CD1c-positive myeloid dendritic cell (primary cell): ENCODE results near the gene RFPL4A.
"Not testable (repeated sequence)": the region's sequence is repeated elsewhere in the genome, so short reads cannot be mapped to it uniquely, and the experiment has no call there.

Experiments
- DNase-seq: peaks from one replicate; pipeline ENCODE4 v3.0.0-alpha.2; 2016; ENCODE audit errors: extremely low spot score

RFPL4A gene

GRCh38 chr19:55758797-55759196, at the start of gene RFPL4A:
TSS of gene RFPL4A (plus strand) at chr19:55759097. CDS start at chr19:55761801, 2,704 bp downstream.
- DNase-seq, result not testable (repeated sequence)

GRCh38 chr19:55711719-55712118, 47.2 kb upstream of the RFPL4A start:
- no peak for DNase-seq

- no peak for DNase-seq
These were observed 45.9 kb upstream of the RFPL4A start for GRCh38 chr19:55712804-55713631.

GRCh38 chr19:55716531-55716930, 42.4 kb upstream of the RFPL4A start:
- DNase-seq, result no peak

DNA sequence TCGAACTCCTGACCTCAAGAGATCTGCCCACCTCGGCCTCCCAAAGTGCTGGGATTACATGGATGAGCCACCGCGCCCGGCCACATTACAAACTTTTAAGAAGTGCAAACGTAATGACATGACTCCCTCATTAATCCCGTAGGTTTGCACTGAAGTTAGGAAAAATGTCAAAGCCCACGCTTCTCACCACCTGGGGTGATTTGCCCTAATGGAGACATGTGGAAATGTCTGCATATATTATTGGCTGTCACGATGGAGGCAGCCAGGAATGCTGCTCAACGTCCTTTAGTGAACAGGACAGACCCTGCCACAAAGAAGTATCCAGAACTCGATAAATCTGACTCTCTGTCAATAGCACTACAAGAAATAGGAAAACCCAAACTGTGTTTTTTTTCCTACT, 41.6 kb upstream of the RFPL4A start:
- no peak for DNase-seq

DNA sequence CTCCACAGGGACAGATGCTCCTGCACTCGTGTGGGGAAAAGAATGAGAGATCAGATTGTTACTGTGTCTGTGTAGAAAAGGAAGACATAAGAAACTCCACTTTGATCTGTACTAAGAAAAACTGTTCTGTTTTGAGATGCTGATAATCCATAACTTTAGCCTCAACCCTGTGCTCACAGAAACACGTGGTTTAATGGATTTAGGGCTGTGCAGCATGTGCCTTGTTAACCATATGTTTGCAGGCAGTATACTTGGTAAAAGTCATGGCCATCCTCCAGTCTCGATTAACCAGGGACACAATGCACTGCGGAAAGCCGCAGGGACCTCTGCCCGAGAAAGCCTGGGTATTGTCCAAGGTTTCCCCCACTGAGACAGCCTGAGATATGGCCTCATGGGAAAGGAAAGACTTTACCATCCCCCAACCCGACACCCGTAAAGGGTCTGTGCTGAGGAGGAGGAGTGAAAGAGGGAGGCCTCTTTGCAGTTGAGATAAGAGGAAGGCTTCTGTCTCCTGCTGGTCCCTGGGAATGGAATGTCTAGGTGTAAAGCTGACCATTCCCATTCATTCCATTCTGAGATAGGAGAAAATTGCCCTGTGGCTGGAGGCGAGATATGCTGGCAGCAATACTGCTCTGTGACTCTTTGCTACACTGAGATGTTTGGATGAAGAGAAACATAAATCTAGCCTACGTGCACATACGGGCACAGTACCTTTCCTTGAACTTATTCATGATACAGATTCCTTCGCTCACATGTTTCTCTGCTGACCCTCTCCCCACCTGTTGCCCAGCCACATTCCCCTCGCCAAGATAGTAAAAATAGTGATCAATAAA, 40.8 kb upstream of the RFPL4A start:
- DNase-seq, result not testable (repeated sequence)

DNA sequence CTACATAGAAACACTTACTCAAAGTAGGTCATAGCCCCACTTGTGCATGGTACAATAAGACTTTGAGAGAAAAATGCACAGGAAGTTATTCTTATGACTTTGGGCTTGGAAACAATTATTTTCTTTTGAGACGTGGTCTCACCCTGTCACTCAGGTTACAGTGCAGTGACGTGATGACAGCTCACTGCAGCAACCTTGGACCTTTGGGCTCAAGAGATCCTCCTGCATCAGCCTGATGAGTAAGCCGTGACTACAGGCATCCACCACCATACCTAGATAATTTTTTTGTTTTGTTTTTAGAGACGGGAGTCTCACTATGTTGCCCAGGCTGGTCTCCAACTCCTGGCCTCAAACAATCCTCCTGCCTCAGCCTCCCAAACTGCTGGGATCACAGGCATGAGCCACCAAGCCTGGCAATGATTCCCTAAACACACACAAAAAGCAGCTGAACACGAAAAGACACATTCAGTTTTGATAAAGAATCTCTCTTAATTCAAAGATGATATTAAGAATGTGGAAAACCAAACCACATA, 38.6 kb upstream of the RFPL4A start:
- DNase-seq, result no peak

DNA sequence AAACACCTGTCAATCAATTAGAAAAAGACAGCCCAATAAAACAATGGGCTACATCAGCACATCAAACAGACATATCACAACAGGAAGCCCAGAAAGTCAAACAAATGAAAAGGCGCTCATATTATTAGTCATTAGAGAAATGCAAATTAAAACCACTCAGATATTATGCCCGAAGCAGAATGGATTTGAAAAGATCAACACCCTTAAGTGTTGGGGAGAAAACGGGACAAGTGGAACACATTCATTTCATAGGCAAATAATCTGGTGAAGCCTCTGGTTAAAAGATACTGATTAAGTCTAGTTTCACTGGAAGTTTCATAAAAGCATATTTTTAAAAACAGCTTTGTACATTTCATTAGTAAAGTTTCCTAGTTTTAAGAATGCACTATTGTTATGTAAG, 38.1 kb upstream of the RFPL4A start:
- DNase-seq, result no peak

- no peak for DNase-seq
These were observed 35.4 kb upstream of the RFPL4A start for GRCh38 chr19:55723491-55723890.

DNA sequence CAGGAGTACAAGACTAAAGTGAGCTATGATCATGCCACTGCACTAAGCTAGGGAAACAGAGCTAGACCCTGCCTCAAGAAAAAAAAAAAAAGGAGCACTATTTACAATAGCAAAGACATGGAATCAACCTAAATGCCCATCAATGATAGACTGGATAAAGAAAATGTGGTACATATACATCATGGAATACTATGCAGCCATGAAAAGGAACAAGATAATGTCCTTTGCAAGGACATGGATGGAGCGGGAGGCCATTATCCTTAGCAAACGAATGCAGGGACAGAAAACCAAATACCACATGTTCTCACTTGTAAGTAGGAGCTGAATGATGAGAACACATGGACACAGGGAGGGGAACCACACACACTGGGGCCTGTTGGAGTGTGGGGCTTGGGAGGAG, 28.5 kb upstream of the RFPL4A start:
- not testable (repeated sequence) for DNase-seq

- DNase-seq, result no peak
These were observed 20.6 kb upstream of the RFPL4A start, which contains the start of gene NLRP9 for GRCh38 chr19:55738302-55738701. TSS of gene NLRP9 (minus strand) at chr19:55738402. CDS start at chr19:55738374, 28 bp downstream.

- no peak for DNase-seq
These were observed 8.2 kb upstream of the RFPL4A start for GRCh38 chr19:55750715-55751114.

- no peak for DNase-seq
These were observed 5.5 kb upstream of the RFPL4A start for GRCh38 chr19:55753401-55753800.

DNA sequence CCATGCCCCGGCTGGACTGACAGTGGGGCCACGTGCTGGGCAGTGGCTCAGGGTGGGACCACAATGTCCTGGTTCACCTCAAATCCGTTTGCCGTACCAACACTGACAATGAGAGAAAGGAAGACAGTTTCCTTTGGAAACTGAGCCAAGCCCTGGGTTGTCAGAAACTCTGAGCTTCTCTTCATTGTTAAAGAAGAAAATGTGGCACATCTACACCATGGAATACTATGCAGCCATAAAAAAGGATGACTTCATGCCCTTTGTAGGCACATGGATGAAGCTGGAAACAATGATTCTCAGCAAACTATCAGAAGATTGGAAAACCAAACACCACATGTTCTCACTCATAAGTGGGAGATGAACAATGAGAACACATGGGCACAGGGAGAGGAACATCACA, 2.1 kb upstream of the RFPL4A start:
- not testable (repeated sequence) for DNase-seq

GRCh38 chr19:55766466-55766865, 7.6 kb downstream of the RFPL4A start:
- peak; percentile 54 for DNase-seq

- not testable (repeated sequence) for DNase-seq
These were observed 9.9 kb downstream of the RFPL4A start, which contains the start of gene RFPL4AL1 for GRCh38 chr19:55768818-55769217. TSS of gene RFPL4AL1 (plus strand) at chr19:55769118. CDS start at chr19:55771805, 2,687 bp downstream.

GRCh38 chr19:55769632-55770031, 10.7 kb downstream of the RFPL4A start:
- not testable (repeated sequence) for DNase-seq

DNA sequence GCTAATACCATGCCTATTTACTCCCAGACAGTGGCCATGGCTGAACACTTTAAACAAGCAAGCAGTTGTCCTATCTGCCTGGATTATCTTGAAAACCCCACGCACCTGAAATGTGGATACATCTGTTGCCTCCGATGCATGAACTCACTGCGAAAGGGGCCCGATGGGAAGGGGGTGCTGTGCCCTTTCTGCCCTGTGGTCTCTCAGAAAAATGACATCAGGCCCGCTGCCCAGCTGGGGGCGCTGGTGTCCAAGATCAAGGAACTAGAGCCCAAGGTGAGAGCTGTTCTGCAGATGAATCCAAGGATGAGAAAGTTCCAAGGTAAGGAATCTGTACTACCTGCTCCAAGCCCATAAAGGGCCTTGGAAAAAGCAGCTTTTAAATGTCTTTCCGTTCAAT, 18.6 kb downstream of the RFPL4A start:
- DNase-seq, result no peak

- DNase-seq, result no peak
These were observed 19.4 kb downstream of the RFPL4A start for GRCh38 chr19:55778331-55778730.

- no peak for DNase-seq
These were observed 22.2 kb downstream of the RFPL4A start for GRCh38 chr19:55781112-55781511.

DNA sequence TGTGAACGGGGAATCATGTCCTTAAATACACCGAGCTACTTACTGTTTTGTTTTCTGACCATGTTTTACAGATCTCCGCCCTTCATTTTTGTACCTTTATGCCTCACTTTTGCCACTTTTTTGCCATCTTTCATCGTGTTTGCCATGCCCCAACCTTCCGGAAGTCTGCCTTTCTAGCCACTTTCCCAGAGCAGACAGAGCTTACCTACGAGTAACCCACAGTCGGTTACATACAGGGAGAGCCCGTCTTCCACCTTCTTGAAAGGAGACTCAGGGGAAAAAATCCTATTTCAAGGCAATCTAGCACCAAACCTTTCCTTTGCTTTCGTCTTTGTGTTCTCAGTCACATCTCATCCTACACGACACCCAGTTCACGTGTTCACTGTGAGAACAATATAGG, 36.1 kb downstream of the RFPL4A start:
- no peak for DNase-seq

- DNase-seq, result no peak
These were observed 42.5 kb downstream of the RFPL4A start for GRCh38 chr19:55801416-55801815.
